Left colon (tissue), 2 donors: ENCODE results near the gene IL17REL. TPM values are rescaled to one million over a fixed set of nuclear protein-coding genes. Genes with fewer than 3 reads are reported as not detected.
A peak's percentile ranks its signal among the peaks of the same experiment; 100 is the strongest.

ENCODE experiments used
- ATAC-seq: fragments of 200-7000 bp; cut with Tn5 transposase; one replicate; pipeline ENCODE4 v1.9.1; 2020; ENCODE audit warnings: mild to moderate bottlenecking, moderate library complexity
- DNase-seq, 2 donors: peaks; one replicate each; pipeline ENCODE4 v3.0.0-alpha.2; 2020
- intact Hi-C, 2 donors: fragments of 100-400 bp; cut with DNase I in 1 of 2; cut with micrococcal nuclease in 1 of 2; formaldehyde crosslinking; loops; one replicate each; pipeline versions ENCODE4 v1.11.2 to v1.14.0; 2022; cut with DNase I, micrococcal nuclease
- long read RNA-seq: library from polyadenylated mRNA; unstranded; transcript quantifications from one replicate; pipeline ENCODE4 v2.0.0, GENCODE V29; 2021
- total RNA-seq, 2 donors: library from RNA; stranded (reverse); fragmentation: NEBNext Ultra II Directional; extraction: Animal tissue kit (Norgen Biotek cat#: 25700); gene quantifications; one replicate each; pipeline ENCODE4 v1.2.1, GENCODE V29; 2021
- donor health status: DM: no; HTN: no; CAD: no.
- donor health status: DM: yes; HTN: yes; CAD: no.

The IL17REL gene
- under 1 TPM; 0.17 to 0.31 TPM for total RNA-seq
- long read RNA-seq, result 0 reads

GRCh38 chr22:50012211-50013181 lies at the start of gene IL17REL:
Gene IL17REL, minus strand, starts transcription at chr22:50012765. Its CDS starts 119 bp downstream, at chr22:50012646.
- peak; percentile 86 for ATAC-seq
- DNase-seq, result peak; percentile 27 to 54
- intact Hi-C loops, result no loop called here

DNA sequence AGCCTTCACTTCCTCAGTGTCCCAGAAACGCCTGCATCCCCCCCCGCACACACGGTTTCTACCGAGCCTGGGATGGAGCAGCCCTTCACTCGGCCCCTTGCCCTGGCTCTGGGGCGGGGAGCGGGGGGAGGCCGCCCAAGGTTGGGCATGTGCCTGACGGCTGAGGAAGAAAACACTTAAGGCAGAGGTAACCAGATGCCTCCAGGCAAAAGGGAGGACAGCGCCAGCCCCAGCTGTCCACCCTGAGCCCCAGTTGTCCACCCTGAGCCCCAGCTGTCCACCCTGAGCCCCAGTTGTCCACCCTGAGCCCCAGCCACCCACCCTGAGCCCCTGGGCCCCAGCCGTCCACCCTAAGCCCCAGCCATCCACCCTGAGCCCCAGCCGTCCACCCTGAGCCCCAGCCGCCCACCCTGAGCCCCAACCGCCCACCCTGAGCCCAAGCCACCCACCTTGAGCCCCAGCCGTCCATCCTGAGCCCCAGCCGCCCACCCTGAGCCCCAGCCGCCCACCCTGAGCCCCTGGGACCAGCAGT lies 49.3 kb upstream of the IL17REL start:
- intact Hi-C loops, result no loop called here
- ATAC-seq (no peak), DNase-seq (no peak)

DNA sequence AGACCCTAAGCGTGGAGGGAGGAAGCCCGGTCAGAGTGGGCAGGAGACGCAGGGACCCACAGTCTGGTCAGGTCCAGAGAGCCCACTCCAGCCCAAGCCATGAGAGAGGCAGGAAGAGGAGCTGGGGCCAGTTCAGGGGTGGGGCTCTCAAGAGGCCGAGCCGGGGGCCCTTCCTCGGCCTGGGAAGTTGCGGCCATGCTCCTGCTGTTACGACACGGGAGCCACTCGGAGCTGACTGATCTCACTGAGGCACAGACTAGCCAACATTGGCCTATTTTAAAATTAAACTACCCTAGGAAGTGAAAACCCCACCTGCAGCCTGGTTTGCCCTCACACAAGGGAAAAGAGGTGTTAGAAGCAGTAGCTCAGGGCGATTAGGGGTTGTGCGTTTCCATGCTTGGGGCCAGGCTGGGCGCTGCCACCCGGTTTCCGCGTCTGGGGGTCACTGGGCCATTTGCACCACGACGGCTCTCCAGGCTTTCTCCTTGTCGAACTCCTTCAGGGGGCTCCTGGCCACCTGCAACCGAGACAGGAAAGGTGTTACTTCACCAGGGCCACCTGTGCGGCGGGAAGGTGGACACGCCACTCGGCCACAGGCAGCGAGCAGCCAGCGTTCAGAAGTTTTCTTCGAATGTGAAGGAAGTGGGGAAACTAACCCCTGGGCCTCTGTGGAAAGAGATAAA lies 48.7 kb upstream of the IL17REL start:
- intact Hi-C loops, result no loop called here
- DNase-seq, result no peak
- ATAC-seq, result no peak

GRCh38 chr22:50060441-50061140 lies 48.0 kb upstream of the IL17REL start:
- intact Hi-C loops, result no loop called here
- ATAC-seq, result no peak
- no peak for DNase-seq

DNA sequence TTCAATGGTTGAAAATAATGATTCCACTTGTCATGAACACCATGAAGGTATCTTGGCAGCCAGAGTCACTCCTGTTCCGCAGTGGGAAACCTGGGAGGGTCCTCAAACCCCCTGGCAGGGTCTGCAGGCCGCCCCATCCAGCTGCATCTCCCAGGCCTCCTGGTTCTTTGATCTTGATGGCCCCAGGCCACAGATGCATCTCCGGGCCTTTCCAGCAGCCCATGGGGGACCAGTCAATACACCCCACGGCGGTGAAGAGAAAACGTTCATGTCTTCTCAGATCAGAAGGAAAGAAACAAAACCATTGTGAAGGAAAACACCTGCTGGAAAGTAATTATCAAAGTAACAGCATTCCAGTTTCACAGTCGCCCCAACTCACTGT lies 47.3 kb upstream of the IL17REL start:
- no peak for ATAC-seq
- intact Hi-C loops, result no loop called here
- no peak for DNase-seq

DNA sequence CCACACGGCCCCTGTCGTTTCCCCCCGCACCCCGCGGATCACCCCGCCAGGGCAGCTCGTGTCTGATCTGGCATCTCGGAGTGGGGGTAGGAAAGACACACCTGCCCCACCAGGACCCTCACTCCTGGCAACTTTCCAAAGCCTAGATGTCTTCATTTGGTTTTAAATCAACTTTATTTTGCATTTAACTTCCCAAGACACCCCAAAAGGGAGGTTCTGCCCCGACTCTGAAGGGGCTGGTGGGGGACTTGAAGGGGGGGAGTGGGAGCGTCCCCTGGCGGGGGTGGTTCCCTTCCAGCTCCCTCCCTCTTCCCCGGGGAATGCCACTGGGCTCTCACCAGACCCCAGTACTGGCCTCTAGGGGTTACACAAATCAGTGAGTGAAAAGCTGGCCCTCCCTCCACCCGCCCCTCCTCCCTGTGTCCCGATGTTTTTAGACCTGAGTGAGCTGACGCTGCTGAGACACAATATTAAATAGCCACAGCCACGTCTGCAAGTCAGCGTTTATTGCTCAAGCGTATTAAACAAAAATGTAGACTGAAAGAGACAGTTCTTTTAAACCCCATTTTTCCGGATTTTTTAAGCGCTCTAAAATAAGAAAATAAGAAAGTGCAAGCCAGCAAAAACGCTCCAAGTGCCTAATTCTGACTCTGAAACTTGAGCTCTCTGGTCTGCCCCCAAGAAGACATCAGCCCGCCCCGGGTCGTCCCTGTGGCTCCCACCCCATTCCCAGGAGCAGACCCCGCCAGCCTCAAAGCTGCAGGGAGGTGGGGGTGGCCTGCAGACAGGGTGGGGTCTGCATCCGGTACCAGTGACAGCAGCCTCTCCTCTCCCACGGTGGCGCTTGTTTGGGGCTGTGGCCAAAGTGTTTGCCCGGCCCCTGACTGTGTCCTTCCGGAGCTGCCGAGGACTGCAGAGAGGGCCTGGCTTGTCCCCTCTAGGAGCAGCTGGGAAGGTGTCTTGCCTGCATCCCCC lies 46.6 kb upstream of the IL17REL start:
- DNase-seq, result no peak
- no peak for ATAC-seq
- intact Hi-C loops, result no loop called here

DNA sequence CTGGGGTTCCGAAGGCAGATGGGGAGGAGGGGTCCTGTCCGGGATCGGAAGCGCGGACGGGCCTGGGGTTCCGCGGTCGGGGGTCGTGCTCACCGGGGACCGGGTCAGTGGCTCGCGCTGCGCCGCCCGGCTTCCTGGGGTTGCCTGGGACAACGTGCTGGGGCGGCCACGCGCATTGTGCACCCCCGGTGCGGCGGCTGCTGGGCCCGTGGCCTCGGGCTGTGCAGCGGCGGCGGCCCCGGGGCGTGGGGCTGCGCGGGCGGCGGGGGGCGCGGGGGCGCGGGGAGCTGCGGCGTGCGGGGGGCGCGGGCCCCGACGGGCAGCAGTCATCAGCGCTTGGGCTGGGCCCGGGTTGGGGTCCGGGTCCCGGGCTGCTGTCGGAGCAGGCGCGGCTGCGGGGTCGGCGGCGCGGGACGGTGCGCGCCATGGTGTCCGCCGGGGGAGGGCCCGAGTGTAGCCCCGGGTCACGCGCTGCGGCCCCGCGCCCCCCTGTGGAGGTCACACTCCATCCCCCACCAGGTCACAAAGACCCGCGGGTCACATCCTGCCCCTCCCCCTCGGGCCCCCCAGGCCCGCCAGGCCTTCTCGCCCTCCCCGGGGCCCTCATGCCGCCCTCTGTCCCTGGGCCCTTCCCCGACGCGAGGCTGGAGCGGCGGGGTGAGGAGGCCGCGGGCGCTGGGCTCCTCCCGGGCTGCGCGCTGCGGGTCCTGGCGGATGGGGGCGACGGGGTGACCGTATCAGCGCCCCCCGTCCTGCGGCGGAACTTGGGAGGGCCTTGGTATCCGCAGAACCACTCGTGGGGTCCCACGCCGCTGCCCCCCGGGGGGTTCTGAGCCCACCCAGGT lies 45.7 kb upstream of the IL17REL start, which contains the start of gene TTLL8:
Gene TTLL8, minus strand, starts transcription at position 238 of the 845 bp plus-strand sequence.
- DNase-seq (no peak), ATAC-seq (no peak)
- intact Hi-C loops, result no loop called here

DNA sequence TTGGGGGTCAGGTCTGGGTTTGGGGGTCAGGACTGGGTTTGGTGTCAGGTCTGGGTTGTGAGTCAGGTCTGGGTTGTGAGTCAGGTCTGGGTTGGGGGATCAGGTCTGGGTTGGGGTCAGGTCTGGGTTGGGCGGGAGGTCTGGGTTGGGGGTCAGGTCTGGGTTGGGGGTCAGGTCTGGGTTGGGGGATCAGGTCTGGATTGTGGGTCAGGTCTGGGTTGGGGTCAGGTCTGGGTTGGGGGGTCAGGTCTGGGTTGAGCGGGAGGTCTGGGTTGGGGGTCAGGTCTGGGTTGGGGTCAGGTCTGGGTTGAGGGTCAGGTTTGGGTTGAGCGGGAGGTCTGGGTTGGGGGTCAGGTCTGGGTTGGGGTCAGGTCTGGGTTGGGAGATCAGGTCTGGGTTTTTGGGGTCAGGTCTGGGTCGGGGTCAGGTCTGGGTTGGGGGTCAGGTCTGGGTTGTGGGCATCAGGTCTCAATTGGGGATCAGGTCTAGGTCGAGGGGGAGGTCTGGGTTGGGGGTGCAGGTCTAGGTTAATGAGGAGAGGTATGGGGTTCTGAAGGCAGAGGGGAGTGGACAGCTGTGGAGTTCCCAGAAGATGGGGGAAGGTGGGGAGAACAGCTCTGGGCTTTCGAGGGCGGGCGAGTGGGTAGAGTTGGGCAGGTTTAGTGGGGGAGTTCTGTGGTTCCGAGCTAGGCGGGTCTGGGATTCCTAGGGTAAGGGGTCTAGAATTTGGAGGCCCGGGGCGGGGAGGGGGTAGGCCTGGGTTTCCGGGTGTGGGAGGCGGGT lies 44.9 kb upstream of the IL17REL start:
- ATAC-seq (no peak), DNase-seq (no peak)

DNA sequence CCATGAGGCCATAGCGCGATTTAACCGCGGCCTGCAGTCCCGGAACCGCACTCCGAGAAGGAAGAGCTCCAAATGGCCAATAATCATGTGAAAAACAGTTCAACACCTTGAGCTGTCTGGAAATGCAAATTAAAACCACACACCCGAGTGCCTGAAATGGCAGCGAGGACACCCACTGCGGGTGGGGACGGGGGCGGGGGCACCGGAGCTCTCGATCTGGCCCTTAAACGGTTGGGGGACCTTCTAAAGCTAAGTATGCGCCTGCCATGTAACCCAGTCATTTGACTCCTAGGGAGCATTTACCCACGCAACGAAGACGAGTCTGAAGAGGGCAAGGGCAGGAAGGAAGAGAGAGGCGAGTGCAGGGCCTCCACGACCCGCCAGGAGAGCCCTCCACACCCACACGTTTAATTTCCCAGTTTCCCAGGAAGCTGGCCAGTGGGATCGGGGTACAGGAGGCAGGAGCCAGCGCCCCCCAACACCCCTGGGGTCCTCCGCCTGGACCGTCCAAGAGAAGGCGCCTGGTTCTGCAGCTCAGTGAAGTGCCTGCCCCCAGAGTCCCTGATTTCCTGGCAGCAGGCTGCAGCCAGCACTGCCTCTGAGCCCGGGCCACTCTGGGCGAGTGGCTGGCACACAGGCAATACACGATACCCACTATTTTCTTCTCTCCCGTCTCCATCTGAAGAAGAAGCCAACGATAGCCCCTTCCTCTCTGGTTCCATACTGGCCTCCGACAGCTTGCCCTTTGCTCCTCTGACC lies 43.8 kb upstream of the IL17REL start:
- no peak for ATAC-seq

More for the DNA sequence above, 44.9 kb upstream of the IL17REL start:
- intact Hi-C loops, result no loop called here

DNA sequence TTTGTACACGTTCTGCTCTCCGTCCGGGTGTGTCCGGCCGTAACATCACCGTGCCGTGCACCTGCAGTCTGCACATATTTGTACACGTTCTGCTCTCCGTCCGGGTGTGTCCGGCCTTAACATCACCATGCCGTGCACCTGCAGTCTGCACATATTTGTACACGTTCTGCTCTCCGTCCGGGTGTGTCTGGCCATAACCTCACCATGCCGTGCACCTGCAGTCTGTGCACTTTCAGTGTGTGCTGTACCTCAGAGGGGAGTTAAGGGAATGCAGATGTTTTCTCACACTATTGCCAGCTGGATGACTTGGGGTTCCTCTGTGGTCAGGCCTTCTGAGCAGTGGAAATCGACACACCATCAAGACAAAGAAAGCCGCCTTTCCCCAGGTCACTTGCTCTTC lies 41.3 kb upstream of the IL17REL start:
- peak; percentile 54 for ATAC-seq
- no peak for DNase-seq
- intact Hi-C loops, result no loop called here

More for the DNA sequence above, 43.8 kb upstream of the IL17REL start:
- no peak for DNase-seq
- intact Hi-C loops, result no loop called here

DNA sequence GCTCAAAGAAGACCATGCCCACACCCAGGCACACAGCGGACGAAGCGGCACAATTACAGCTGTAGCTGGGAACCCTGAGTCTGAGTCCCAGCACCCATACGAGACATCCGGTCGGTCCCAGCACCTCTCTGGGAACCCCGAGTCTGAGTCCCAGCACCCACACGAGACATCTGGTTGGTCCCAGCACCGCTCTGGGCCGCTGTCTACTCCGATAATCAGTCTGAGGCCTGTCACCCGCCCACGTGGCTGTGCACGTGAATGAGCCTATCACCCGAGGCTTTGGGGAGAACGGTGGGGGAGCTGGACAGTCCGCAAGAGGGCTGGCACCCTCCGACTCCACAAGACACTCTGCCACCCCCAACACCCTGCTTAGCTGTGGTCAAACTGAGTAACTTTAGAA lies 39.4 kb upstream of the IL17REL start:
- ATAC-seq (no peak), DNase-seq (no peak)
- intact Hi-C loops, result no loop called here

DNA sequence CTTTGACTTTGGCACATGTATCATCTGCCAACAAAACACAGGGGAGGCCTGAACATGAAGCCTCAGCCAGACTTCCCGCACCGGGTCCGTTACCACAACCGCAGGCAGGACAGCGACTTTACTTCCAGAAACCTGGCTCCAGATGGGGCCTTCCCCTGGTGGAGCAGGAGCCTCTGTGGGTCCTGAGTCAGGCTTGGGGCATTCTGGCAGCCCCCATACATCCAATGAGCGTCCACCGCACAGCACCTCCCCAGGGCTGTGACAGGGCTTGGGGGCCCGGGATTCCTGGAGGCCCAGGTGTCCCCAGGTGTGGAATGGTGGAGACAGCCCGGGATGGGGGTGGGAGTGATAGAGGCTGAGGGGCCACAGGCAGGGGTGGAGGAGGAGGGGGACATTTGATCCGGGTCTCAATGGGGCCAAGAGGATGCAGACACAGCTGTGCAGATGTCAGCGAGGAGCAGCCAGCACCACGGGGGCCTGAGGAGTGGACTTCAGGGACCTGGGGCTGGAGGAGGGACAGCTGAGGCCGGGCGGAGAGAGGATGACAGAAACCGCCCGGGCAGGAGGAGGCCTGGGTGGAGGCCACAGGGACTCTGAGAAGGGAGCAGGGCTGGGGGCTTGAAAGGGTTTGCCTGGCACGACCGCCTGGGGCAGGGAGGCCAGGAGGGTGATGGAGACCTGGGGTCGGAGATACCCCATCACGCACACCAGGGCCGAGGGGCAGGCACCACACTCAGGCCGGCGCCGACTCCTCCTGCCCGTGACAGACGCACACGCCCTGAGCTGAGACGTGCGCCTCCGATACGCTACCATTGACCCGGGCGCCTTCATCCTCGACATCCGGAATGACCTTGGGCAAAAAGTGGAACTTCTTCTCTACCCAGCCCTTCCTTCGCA lies 37.0 kb upstream of the IL17REL start:
- ATAC-seq (no peak), DNase-seq (no peak)

DNA sequence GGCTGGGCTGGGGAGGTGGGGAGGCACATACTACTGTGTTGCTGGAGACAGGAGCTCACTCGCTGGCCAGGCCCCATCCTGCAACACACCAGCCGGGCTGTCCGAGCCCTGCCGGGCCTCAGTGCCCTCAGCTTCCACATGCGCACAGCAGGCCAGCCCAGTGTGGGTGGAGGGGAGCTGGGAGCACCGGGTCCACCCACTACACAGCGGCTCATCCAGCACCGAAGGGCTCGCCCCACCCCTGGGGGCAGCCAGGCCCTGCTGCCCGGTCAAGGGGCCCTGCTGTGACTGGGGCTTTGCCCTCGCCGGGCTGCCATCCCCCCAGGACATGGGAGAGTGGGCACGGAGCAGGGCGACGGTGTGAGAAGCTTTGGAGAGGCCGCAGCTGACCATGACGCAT lies 36.3 kb upstream of the IL17REL start:
- ATAC-seq (no peak), DNase-seq (no peak)
- intact Hi-C loops, result no loop called here

More for the DNA sequence above, 37.0 kb upstream of the IL17REL start:
- intact Hi-C loops, result no loop called here

GRCh38 chr22:50048061-50048765 lies 35.6 kb upstream of the IL17REL start:
- intact Hi-C loops, result no loop called here
- DNase-seq (no peak), ATAC-seq (no peak)
